ENCODE measurements around the gene BHLHE41. TPM values are rescaled to one million over a fixed set of nuclear protein-coding genes. Genes with fewer than 3 reads are reported as not detected.

BHLHE41 gene
- total RNA-seq, 1 experiment from 2014 or later, result 81.0 TPM

- Histone ChIP-seq H3K9me3 (ENCODE audit: low read length) (no peaks in the 10 kb centered on the region), H3K4me1 (ENCODE audit: insufficient read depth, low read length) (peaks cover 25% of the 10 kb centered on the region), H3F3A (ENCODE audit: low read length, unreplicated experiment) (no peaks in the 10 kb centered on the region), H3K27ac (ENCODE audit: low read length) (no peak overlapping the region), H3K36me3 (ENCODE audit: low read depth, low read length) (no peaks in the 10 kb centered on the region), H3K4me2 (ENCODE audit: low read length) (no peak overlapping the region), H3K4me3 (ENCODE audit: low read length) (no peak overlapping the region), H3K9me2 (replicated peaks; ENCODE audit: low read length) (no peaks in the 10 kb centered on the region), H2AFZ (ENCODE audit: low read length) (no peak overlapping the region), H3K79me2 (ENCODE audit: low read length) (no peaks in the 10 kb centered on the region), H3K27me3 (ENCODE audit: low read length) (no peaks in the 10 kb centered on the region), H4K20me1 (ENCODE audit: low read length) (no peaks in the 10 kb centered on the region), H3K9ac (ENCODE audit: low read length) (no peak overlapping the region)
- no peak for TF ChIP-seq EZH2 (IDR thresholded peaks at IDR 0.05; ENCODE audit: low read length, unreplicated experiment)
- no peak for TF ChIP-seq EZH2phosphoT487 (IDR thresholded peaks at IDR 0.05; ENCODE audit: borderline replicate concordance, low read length)
- TF ChIP-seq CTCF (conservative IDR thresholded peaks at IDR 0.05; ENCODE audit: low read depth, low read length), result no peak
- no peak for ATAC-seq
- ChIA-PET CTCF (no interaction called here), POLR2A (ENCODE audit: unreplicated experiment) (no interaction called here)
- no TSS peak for BruUV-seq (replicated peaks)
- intact Hi-C loops (cut with micrococcal nuclease), result no loop called here
- DNase-seq, result no peak
These were observed 32.2 kb upstream of the BHLHE41 start for GRCh38 chr12:26157001-26157400.

- H3K27ac ChIP-seq (ENCODE audit: low read length), result no peak overlapping the region
- ChIA-PET CTCF (interaction anchor here (0.5 kb wide), 1 partner anchor 769 kb away, joined by 4 read pairs; no protein-coding TSS in a partner anchor), POLR2A (ENCODE audit: unreplicated experiment) (interaction anchor here (0.6 kb wide), 1 partner anchor 1455 kb away, joined by 5 read pairs; no protein-coding TSS in a partner anchor)
- no peak overlapping the region for H3K4me2 ChIP-seq (ENCODE audit: low read length)
- H3K4me1 ChIP-seq (ENCODE audit: insufficient read depth, low read length), result peaks cover 32% of the 10 kb centered on the region
- no peaks in the 10 kb centered on the region for H3K9me2 ChIP-seq (replicated peaks; ENCODE audit: low read length)
- no peaks in the 10 kb centered on the region for H3F3A ChIP-seq (ENCODE audit: low read length, unreplicated experiment)
- H3K36me3 ChIP-seq (ENCODE audit: low read depth, low read length), result no peaks in the 10 kb centered on the region
- no peaks in the 10 kb centered on the region for H3K9me3 ChIP-seq (ENCODE audit: low read length)
- H3K27me3 ChIP-seq (ENCODE audit: low read length), result no peaks in the 10 kb centered on the region
- ATAC-seq (no peak), DNase-seq (no peak)
- BruUV-seq (replicated peaks), result no TSS peak
- no peaks in the 10 kb centered on the region for H3K79me2 ChIP-seq (ENCODE audit: low read length)
- no peak overlapping the region for H3K4me3 ChIP-seq (ENCODE audit: low read length)
- no peak for TF ChIP-seq EZH2phosphoT487 (IDR thresholded peaks at IDR 0.05; ENCODE audit: borderline replicate concordance, low read length)
- TF ChIP-seq EZH2 (IDR thresholded peaks at IDR 0.05; ENCODE audit: low read length, unreplicated experiment), result no peak
- TF ChIP-seq CTCF (conservative IDR thresholded peaks at IDR 0.05; ENCODE audit: low read depth, low read length), result no peak
- H3K9ac ChIP-seq (ENCODE audit: low read length), result no peak overlapping the region
- no peaks in the 10 kb centered on the region for H4K20me1 ChIP-seq (ENCODE audit: low read length)
- intact Hi-C loops (cut with micrococcal nuclease), result no loop called here
- no peak overlapping the region for H2AFZ ChIP-seq (ENCODE audit: low read length)
These were observed 31.5 kb upstream of the BHLHE41 start for GRCh38 chr12:26156201-26156871.

All from PC-3 (cell line).